Mucosa of descending colon (tissue), 3 donors: Measurements from ENCODE around the gene DIDO1. TPM values are rescaled to one million over a fixed set of nuclear protein-coding genes. Genes with fewer than 3 reads are reported as not detected.

ENCODE experiments used
- ATAC-seq: fragments of 200-7000 bp; cut with Tn5 transposase; one replicate; pipeline ENCODE4 v1.9.1; 2020; ENCODE audit warnings: mild to moderate bottlenecking, moderate library complexity
- DNase-seq, 3 donors: peaks; one replicate each; pipeline ENCODE4 v3.0.0-alpha.2; 2020
- H3K36me3 ChIP-seq: fragments of 200-600 bp; one replicate; pipeline ENCODE4 v1.8.0; 2021; ENCODE audit warnings: low read depth, mild to moderate bottlenecking
- H3K4me1 ChIP-seq: fragments of 200-600 bp; one replicate; pipeline ENCODE4 v1.8.0; 2021; ENCODE audit warnings: low read depth, mild to moderate bottlenecking
- H3K4me3 ChIP-seq: fragments of 200-600 bp; one replicate; pipeline ENCODE4 v1.8.0; 2021; ENCODE audit warnings: mild to moderate bottlenecking
- H3K9me3 ChIP-seq: fragments of 200-600 bp; one replicate; pipeline ENCODE4 v1.8.0; 2021; ENCODE audit warnings: mild to moderate bottlenecking
- intact Hi-C, 2 donors: fragments of 100-400 bp; cut with DNase I in 1 of 2; cut with micrococcal nuclease in 1 of 2; formaldehyde crosslinking; loops; one replicate each; pipeline versions ENCODE4 v1.11.0 to v1.11.1; 2022; cut with DNase I, micrococcal nuclease
- total RNA-seq, 3 donors: library from RNA; stranded (reverse); fragmentation: NEBNext Ultra II Directional in 2 of 3; extraction: Animal tissue kit (Norgen Biotek cat#: 25700) in 2 of 3; gene quantifications; one replicate each; pipeline versions ENCODE4 v1.2.1 to v1.2.4, GENCODE V29; 2021 to 2023
- TF ChIP-seq, protein P1 (sequence below): fragments of 200-600 bp; IDR thresholded peaks from one replicate; pipeline ENCODE4 v1.8.0; 2022; ENCODE audit warnings: antibody characterized with exemption, mild to moderate bottlenecking
- donor health status: DM: no; HTN: no; CAD: no; lungs with moderate emphysema.
- donor health status: DM: no; HTN: no; CAD: no.
- donor health status: DM: no; HTN: yes; CAD: no.

The DIDO1 gene
- total RNA-seq, 3 donors from 2014 or later, result 53.4 to 72.5 (median 67.4) TPM

DNA sequence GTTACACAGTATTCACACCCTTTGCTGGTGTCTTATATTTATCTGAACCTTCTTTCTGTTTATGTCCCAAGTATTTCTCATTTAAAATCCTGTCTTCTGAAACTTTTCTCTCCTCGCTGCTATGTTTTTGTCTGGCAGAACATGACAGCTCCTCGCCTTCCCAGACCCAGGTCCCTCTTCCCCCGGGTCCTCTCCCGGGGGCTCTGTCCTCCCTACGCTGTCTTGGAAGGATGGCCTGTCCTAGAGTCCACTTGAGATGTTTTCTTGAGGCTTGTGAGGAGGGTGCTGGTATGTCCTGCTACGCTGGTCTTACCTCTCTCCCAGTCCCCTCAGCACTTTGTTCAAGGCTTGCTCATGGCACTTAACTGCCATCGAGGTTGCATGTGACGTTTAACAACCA is 17.9 kb upstream of the DIDO1 start:
- peaks cover 9% of the 10 kb centered on the region for H3K4me1 ChIP-seq
- intact Hi-C loops, result no loop called here
- DNase-seq (no peak), ATAC-seq (no peak)
- H3K4me3 ChIP-seq, result no peak overlapping the region
- peaks cover 18% of the 10 kb centered on the region for H3K36me3 ChIP-seq
- H3K9me3 ChIP-seq, result no peaks in the 10 kb centered on the region
- TF ChIP-seq, protein P1, sequence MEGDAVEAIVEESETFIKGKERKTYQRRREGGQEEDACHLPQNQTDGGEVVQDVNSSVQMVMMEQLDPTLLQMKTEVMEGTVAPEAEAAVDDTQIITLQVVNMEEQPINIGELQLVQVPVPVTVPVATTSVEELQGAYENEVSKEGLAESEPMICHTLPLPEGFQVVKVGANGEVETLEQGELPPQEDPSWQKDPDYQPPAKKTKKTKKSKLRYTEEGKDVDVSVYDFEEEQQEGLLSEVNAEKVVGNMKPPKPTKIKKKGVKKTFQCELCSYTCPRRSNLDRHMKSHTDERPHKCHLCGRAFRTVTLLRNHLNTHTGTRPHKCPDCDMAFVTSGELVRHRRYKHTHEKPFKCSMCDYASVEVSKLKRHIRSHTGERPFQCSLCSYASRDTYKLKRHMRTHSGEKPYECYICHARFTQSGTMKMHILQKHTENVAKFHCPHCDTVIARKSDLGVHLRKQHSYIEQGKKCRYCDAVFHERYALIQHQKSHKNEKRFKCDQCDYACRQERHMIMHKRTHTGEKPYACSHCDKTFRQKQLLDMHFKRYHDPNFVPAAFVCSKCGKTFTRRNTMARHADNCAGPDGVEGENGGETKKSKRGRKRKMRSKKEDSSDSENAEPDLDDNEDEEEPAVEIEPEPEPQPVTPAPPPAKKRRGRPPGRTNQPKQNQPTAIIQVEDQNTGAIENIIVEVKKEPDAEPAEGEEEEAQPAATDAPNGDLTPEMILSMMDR, result no peak

DNA sequence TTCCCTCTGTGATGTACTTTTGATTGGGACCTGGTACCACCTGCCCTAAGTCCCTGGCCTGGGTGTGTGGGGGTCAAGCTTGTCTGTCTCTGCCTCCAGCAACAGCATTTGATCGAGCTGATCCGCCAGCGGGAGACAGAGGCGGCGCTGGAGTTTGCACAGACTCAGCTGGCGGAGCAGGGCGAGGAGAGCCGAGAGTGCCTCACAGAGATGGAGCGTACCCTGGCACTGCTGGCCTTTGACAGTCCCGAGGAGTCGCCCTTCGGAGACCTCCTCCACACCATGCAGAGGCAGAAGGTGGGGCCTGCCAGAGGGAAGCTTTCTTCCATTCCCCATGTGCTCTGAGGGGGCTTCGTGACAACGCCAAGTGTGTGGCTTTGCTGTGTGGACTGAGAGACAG is 17.1 kb upstream of the DIDO1 start:
- H3K36me3 ChIP-seq, result peaks cover 18% of the 10 kb centered on the region
- intact Hi-C loops, result no loop called here
- DNase-seq, result peak in 1 of 3 donors; percentile 11
- no peak for ATAC-seq
- TF ChIP-seq, protein P1, result no peak
- H3K4me3 ChIP-seq, result no peak overlapping the region
- H3K9me3 ChIP-seq, result no peaks in the 10 kb centered on the region
- peaks cover 13% of the 10 kb centered on the region for H3K4me1 ChIP-seq

DNA sequence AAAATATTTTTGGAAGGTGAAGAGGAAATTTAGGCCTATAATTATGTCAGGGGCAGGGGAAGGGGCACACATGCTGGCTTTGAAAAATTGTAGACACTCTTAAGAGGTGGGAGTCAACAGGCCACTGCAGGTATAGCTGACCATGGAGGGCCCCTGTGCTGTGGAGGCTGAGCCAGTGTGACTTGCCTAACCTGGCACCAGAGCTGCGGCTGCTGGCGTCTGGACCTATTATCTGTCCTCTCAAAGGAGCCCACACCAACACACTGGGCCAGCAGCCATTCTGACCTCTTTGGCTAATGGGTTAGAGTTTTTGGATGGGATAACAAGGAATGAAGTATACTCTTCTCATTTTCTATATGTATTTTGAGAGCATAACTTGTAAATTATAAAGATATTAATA is 16.2 kb upstream of the DIDO1 start:
- H3K4me3 ChIP-seq, result no peak overlapping the region
- DNase-seq (no peak), ATAC-seq (no peak)
- intact Hi-C loops, result no loop called here
- peaks cover 18% of the 10 kb centered on the region for H3K36me3 ChIP-seq
- TF ChIP-seq, protein P1, result no peak
- H3K9me3 ChIP-seq, result no peaks in the 10 kb centered on the region
- peaks cover 13% of the 10 kb centered on the region for H3K4me1 ChIP-seq

DNA sequence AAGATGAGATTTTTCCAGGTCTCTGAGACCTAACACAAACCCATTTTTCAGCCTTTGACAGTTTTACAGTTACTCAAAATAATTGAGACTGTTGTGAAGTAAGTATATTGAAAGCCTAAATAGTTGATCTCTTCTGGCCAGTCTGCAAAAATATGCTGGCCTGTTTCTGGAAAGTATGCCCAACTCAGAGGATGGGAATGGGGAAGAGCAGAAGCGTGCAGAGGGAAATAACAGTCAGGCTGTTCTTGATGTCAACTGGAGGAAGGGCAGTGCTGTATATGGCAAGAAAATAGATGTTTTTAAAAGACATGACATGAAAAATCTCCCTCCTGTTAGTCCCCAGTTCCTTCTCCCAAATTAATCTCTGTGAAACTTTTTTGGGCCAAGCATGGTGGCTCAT is 15.5 kb upstream of the DIDO1 start:
- Histone ChIP-seq H3K4me3 (no peak overlapping the region), H3K36me3 (peaks cover 18% of the 10 kb centered on the region), H3K4me1 (peaks cover 13% of the 10 kb centered on the region), H3K9me3 (no peaks in the 10 kb centered on the region)
- no peak for DNase-seq
- no peak for ATAC-seq
- intact Hi-C loops, result no loop called here
- TF ChIP-seq, protein P1, result no peak

DNA sequence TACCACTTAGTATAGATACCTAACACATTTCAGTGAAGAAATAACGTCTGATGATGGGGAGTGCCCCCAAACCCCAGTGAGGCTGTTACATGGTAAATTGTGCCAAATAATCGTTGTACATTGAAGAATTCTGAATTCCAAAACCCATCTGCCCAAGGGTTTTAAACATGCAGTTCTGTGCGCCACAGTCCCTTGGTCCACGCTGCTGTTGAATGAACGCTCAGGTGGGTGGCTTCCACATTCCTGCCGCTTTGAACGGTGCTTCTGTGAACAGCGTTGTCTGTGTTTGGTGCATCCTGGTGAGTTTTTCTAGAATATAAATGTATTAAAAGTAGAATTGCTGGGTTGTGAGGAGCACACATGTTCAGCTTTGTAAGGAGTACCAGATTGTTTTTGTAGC is 14.6 kb upstream of the DIDO1 start:
- no peak for DNase-seq

More for the DNA sequence above, 14.6 kb upstream of the DIDO1 start:
- peaks cover 17% of the 10 kb centered on the region for H3K36me3 ChIP-seq
- no peak for ATAC-seq
- intact Hi-C loops, result no loop called here
- no peak overlapping the region for H3K4me3 ChIP-seq
- peaks cover 22% of the 10 kb centered on the region for H3K4me1 ChIP-seq
- TF ChIP-seq, protein P1, result no peak
- no peaks in the 10 kb centered on the region for H3K9me3 ChIP-seq
